ENCODE results near the gene G3BP2. TPM values are rescaled to one million over a fixed set of nuclear protein-coding genes. Genes with fewer than 3 reads are reported as not detected.

Gene G3BP2
- total and polyA plus RNA-seq, 10 of the 15 experiments (the other 5 are each of a cell fraction or from before 2014, with no cell fraction given), result 22.2 to 176 (median 102) TPM

DNA sequence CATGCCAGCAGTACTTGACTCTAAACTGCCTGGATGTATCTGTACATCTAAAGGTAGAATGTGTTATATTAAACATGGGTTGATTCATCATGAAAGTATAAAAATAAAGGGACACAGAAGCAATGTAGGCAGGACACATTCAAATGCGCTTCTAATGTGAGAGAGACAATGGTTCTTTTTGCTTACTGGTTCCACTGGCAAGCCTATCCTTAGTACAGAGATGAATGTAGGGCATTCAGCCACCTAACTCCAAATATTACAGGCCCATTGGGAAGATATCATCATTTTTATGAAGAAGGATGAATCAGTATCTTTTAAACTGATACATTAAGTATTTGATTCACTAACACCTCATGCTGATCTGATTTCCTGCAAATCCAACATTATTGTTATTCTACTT, 60.9 kb downstream of the G3BP2 start:
- H3K9me3 ChIP-seq (replicated peaks; ENCODE audit: control insufficient read depth, insufficient read depth, low read length), result no peaks in the 10 kb centered on the region
- no peak overlapping the region for H3K4me2 ChIP-seq (ENCODE audit: control insufficient read depth, insufficient read depth)
- ChIA-PET CTCF (no interaction called here), SMC1A (ENCODE audit: uncharacterized antibody, unreplicated experiment) (no interaction called here), RAD21 (ENCODE audit: unreplicated experiment) (no interaction called here), POLR2A (no interaction called here)
- FAIRE-seq (no peak), DNase-seq (ENCODE audit: low read depth, low spot score) (no peak), ATAC-seq (no peak)
- H3K79me2 ChIP-seq (ENCODE audit: control insufficient read depth, insufficient read depth, low read length), result no peaks in the 10 kb centered on the region
- 38% methylated on average over 1 of the region's 1 CpG for WGBS (ENCODE audit: insufficient coverage, insufficient replicate concordance, low lambda C conversion rate, missing lambda C conversion rate)
- no peak overlapping the region for H2AFZ ChIP-seq (ENCODE audit: control insufficient read depth, low read depth, low read length)
- TF ChIP-seq, protein P1, sequence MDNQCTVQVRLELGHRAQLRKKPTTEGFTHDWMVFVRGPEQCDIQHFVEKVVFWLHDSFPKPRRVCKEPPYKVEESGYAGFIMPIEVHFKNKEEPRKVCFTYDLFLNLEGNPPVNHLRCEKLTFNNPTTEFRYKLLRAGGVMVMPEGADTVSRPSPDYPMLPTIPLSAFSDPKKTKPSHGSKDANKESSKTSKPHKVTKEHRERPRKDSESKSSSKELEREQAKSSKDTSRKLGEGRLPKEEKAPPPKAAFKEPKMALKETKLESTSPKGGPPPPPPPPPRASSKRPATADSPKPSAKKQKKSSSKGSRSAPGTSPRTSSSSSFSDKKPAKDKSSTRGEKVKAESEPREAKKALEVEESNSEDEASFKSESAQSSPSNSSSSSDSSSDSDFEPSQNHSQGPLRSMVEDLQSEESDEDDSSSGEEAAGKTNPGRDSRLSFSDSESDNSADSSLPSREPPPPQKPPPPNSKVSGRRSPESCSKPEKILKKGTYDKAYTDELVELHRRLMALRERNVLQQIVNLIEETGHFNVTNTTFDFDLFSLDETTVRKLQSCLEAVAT (IDR thresholded peaks at IDR 0.05), result no peak
- H3K4me1 ChIP-seq (ENCODE audit: control insufficient read depth, insufficient read depth, low read length), result no peaks in the 10 kb centered on the region
- H3K36me3 ChIP-seq (ENCODE audit: control insufficient read depth in 2 of 2, insufficient read depth in 2 of 2, low read length in 1 of 2), result no peaks in the 10 kb centered on the region
- no peaks in the 10 kb centered on the region for H4K20me1 ChIP-seq (ENCODE audit: control insufficient read depth, insufficient read depth)
- H3K27me3 ChIP-seq (replicated peaks in 1 of 2; ENCODE audit: control insufficient read depth in 2 of 2, insufficient read depth in 2 of 2, low read length in 1 of 2), result no peaks in the 10 kb centered on the region
- H3K27ac ChIP-seq (ENCODE audit: control insufficient read depth, insufficient read depth), result no peak overlapping the region
- no TSS peak for BruUV-seq (replicated peaks)
- H3K4me3 ChIP-seq, result no peak overlapping the region
- H3K9ac ChIP-seq (ENCODE audit: control insufficient read depth, insufficient read depth, low read length), result no peak overlapping the region
- in situ Hi-C loops (cut with MboI) (no loop called here), intact Hi-C loops (cut with micrococcal nuclease; ENCODE audit: unreplicated experiment) (no loop called here)

DNA sequence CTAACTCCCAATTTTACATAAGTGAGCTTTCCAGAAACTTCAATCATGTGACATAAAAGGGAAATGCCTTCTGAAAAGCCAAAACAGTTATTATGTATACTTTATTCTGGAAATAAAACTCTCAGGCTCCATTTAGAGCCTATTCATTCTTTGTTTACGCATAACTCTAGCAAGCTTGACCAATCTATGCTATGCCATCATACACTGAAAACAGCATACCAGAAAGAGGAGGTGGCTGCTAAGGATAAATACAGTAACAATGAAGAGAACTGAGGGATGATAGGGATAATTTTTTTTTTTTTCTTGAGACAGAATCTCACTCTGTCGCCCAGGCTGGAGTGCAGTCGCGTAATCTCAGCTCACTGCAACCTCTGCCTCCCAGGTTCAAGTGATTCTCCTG, 67.3 kb downstream of the G3BP2 start:
- Histone ChIP-seq H3K4me2 (ENCODE audit: control insufficient read depth, insufficient read depth) (no peak overlapping the region), H3K27me3 (replicated peaks in 1 of 2; ENCODE audit: control insufficient read depth in 2 of 2, insufficient read depth in 2 of 2, low read length in 1 of 2) (no peaks in the 10 kb centered on the region), H3K4me1 (ENCODE audit: control insufficient read depth, insufficient read depth, low read length) (no peaks in the 10 kb centered on the region), H4K20me1 (ENCODE audit: control insufficient read depth, insufficient read depth) (no peaks in the 10 kb centered on the region), H3K4me3 (no peak overlapping the region), H3K9me3 (replicated peaks; ENCODE audit: control insufficient read depth, insufficient read depth, low read length) (no peaks in the 10 kb centered on the region), H3K27ac (ENCODE audit: control insufficient read depth, insufficient read depth) (no peak overlapping the region), H2AFZ (ENCODE audit: control insufficient read depth, low read depth, low read length) (no peak overlapping the region), H3K36me3 (ENCODE audit: control insufficient read depth in 2 of 2, insufficient read depth in 2 of 2, low read length in 1 of 2) (no peaks in the 10 kb centered on the region), H3K9ac (ENCODE audit: control insufficient read depth, insufficient read depth, low read length) (no peak overlapping the region), H3K79me2 (ENCODE audit: control insufficient read depth, insufficient read depth, low read length) (no peaks in the 10 kb centered on the region)
- in situ Hi-C loops (cut with MboI) (no loop called here), intact Hi-C loops (cut with micrococcal nuclease; ENCODE audit: unreplicated experiment) (no loop called here)
- no peak for FAIRE-seq
- 87% methylated on average over 4 of the region's 4 CpGs for WGBS (ENCODE audit: insufficient coverage, insufficient replicate concordance, low lambda C conversion rate, missing lambda C conversion rate)
- CTCF ChIA-PET, result interaction anchor here (1.1 kb wide), 1 partner anchor 290 kb away, joined by 3 read pairs; no protein-coding TSS in a partner anchor
- ATAC-seq, result no peak
- POLR2A ChIA-PET, result interaction anchor here (0.6 kb wide), 1 partner anchor 286 kb away, joined by 4 read pairs; no protein-coding TSS in a partner anchor
- RAD21 ChIA-PET (ENCODE audit: unreplicated experiment), result no interaction called here
- SMC1A ChIA-PET (ENCODE audit: uncharacterized antibody, unreplicated experiment), result no interaction called here
- no TSS peak for BruUV-seq (replicated peaks)
- DNase-seq (ENCODE audit: low read depth, low spot score), result no peak
- no peak for TF ChIP-seq MTA3 (IDR thresholded peaks at IDR 0.05; ENCODE audit: borderline replicate concordance, low read length)
- TF ChIP-seq SP1 (IDR thresholded peaks at IDR 0.05; ENCODE audit: low read depth, low read length), result no peak
- TF ChIP-seq NFYA (IDR thresholded peaks at IDR 0.05; ENCODE audit: borderline replicate concordance, low read depth, low read length), result no peak
- TF ChIP-seq NBN (IDR thresholded peaks at IDR 0.05), result no peak
- TF ChIP-seq SREBF1 (IDR thresholded peaks at IDR 0.05; ENCODE audit: low read length), result no peak
- no peak for TF ChIP-seq SMARCA5 (IDR thresholded peaks at IDR 0.05)
- TF ChIP-seq ESRRA (IDR thresholded peaks at IDR 0.05; ENCODE audit: low read length), result no peak
- TF ChIP-seq EGR1 (IDR thresholded peaks at IDR 0.05; ENCODE audit: borderline replicate concordance in 1 of 2, low read depth in 2 of 2, low read length in 2 of 2), result no peak
- TF ChIP-seq, protein P2, sequence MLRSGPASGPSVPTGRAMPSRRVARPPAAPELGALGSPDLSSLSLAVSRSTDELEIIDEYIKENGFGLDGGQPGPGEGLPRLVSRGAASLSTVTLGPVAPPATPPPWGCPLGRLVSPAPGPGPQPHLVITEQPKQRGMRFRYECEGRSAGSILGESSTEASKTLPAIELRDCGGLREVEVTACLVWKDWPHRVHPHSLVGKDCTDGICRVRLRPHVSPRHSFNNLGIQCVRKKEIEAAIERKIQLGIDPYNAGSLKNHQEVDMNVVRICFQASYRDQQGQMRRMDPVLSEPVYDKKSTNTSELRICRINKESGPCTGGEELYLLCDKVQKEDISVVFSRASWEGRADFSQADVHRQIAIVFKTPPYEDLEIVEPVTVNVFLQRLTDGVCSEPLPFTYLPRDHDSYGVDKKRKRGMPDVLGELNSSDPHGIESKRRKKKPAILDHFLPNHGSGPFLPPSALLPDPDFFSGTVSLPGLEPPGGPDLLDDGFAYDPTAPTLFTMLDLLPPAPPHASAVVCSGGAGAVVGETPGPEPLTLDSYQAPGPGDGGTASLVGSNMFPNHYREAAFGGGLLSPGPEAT (IDR thresholded peaks at IDR 0.05; ENCODE audit: low read depth), result no peak
- no peak for TF ChIP-seq WRNIP1 (IDR thresholded peaks at IDR 0.05; ENCODE audit: borderline replicate concordance, low read depth, low read length)
- no peak for TF ChIP-seq HDAC6 (IDR thresholded peaks at IDR 0.05; ENCODE audit: unreplicated experiment)
- TF ChIP-seq YBX1 (IDR thresholded peaks at IDR 0.05), result no peak
- TF ChIP-seq BCL11A (IDR thresholded peaks at IDR 0.05; ENCODE audit: low read depth, low read length), result no peak
- no peak for TF ChIP-seq CHD1 (IDR thresholded peaks at IDR 0.05; ENCODE audit: low read depth, low read length)
- TF ChIP-seq SMAD1 (IDR thresholded peaks at IDR 0.05; ENCODE audit: low read depth, partially characterized antibody), result no peak
- no peak for TF ChIP-seq ETV6 (conservative IDR thresholded peaks at IDR 0.05 in 1 of 2, IDR thresholded peaks at IDR 0.05 in 1 of 2; ENCODE audit: borderline replicate concordance in 1 of 2, low read depth in 1 of 2)
- TF ChIP-seq NFXL1 (IDR thresholded peaks at IDR 0.05; ENCODE audit: borderline replicate concordance), result no peak
